Measurements from ENCODE around the gene SEC14L6.

SEC14L6 gene

DNA sequence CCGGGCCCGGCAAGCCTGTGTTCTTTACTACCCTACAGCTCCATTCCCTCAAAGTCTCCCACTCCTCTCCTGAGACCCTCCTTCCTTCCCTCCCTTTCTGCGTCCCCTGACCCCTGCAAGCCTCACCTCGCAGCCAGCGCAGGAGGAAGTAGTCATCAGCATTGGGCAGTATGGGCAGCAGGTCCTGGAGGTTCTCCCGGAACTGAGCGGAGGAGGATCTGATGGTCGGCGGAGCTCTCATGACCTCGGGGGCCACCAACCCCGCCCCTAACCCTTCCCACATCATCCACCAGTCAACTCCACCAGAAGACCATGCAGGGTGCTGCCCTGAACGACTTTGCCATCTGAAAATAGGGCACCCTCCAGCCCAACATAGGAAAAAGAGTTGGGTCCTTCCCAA, 43.0 kb downstream of the SEC14L6 start:
- TF ChIP-seq TAF1 (IDR thresholded peaks at IDR 0.05; ENCODE audit: low read depth, low read length) (no peak), POU2F2 (IDR thresholded peaks at IDR 0.05; ENCODE audit: low read depth, low read length) (no peak), POLR2AphosphoS5 (IDR thresholded peaks at IDR 0.05; ENCODE audit: low read depth, low read length) (no peak), SPI1 (IDR thresholded peaks at IDR 0.05; ENCODE audit: low read depth, low read length) (no peak), POLR2A (IDR thresholded peaks at IDR 0.05; ENCODE audit: low read depth, low read length) (no peak), PAX5 (IDR thresholded peaks at IDR 0.05; ENCODE audit: insufficient read depth, low read length, severe bottlenecking) (no peak)
- DNase-seq (ENCODE audit: insufficient read length, low spot score): no peak
- FAIRE-seq: no peak

DNA sequence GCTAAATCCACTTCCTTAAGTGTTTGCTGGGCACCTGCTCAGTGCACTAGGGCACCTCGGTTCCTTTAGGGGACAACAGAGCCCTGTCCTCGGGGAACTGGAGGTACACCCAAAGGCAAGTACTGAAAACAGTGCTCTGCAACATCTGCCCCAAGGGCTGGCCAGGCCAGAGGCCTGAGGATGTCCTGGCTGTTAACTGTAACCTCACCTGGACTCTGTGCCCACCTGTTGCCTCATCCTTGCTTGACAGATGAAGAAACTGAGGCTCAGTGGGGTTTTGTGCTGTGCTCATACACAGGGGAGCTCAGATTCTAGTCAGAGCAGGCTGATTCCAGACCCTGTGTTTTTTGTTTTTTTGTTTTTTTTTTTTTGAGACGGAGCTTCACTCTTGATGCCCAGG, 43.6 kb downstream of the SEC14L6 start:
- FAIRE-seq (no peak), DNase-seq (ENCODE audit: insufficient read length, low spot score) (no peak)
- TF ChIP-seq SPI1 (IDR thresholded peaks at IDR 0.05; ENCODE audit: low read depth, low read length) (no peak), TAF1 (IDR thresholded peaks at IDR 0.05; ENCODE audit: low read depth, low read length) (no peak), POLR2AphosphoS5 (IDR thresholded peaks at IDR 0.05; ENCODE audit: low read depth, low read length) (no peak), POLR2A (IDR thresholded peaks at IDR 0.05; ENCODE audit: low read depth, low read length) (no peak), PAX5 (IDR thresholded peaks at IDR 0.05; ENCODE audit: insufficient read depth, low read length, severe bottlenecking) (no peak), POU2F2 (IDR thresholded peaks at IDR 0.05; ENCODE audit: low read depth, low read length) (no peak)

DNA sequence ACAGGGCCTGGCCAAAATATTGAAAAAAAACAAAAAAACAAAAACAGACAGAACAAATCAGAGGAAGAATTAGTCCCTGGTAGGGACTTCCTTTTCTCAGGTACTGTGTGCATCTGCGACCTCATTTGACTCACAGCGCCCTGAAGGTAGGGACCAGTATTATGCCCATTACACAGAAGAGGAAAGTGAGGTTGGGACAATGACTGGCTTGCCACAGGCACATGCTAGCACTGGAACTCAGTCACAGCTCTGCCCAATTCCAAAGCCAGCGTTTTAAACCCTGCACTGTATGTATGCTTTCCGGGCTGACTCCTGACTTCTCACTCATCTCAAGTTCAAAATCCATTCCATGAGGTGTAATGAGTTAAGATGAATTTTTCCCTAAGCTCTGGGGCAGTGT, 44.4 kb downstream of the SEC14L6 start:
- DNase-seq (ENCODE audit: insufficient read length, low spot score) (no peak), FAIRE-seq (no peak)
- TF ChIP-seq POLR2A (IDR thresholded peaks at IDR 0.05; ENCODE audit: low read depth, low read length): no peak
- no peak for TF ChIP-seq POLR2AphosphoS5 (IDR thresholded peaks at IDR 0.05; ENCODE audit: low read depth, low read length)
- TF ChIP-seq PAX5 (IDR thresholded peaks at IDR 0.05; ENCODE audit: insufficient read depth, low read length, severe bottlenecking): no peak
- no peak for TF ChIP-seq POU2F2 (IDR thresholded peaks at IDR 0.05; ENCODE audit: low read depth, low read length)
- no peak for TF ChIP-seq SPI1 (IDR thresholded peaks at IDR 0.05; ENCODE audit: low read depth, low read length)
- no peak for TF ChIP-seq TAF1 (IDR thresholded peaks at IDR 0.05; ENCODE audit: low read depth, low read length)

DNA sequence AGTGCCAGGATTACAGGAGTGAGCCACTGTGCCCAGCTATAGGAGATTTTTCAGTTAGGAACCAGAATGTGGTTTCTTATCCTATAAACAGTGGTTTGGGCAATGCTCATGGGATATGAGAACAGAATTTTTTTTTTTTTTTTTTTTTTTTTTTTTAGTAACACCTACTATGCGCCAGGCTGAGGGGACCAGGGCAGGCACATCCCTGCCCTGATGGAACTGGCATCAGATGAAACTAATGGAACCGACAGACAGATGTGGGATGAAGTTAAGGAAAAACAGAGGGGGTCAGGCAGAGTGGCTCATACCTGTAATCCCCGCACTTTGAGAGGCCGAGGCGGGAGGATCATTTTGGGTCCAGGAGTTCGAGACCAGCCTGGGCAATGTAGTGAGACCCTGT, 45.9 kb downstream of the SEC14L6 start:
- FAIRE-seq (no peak), DNase-seq (ENCODE audit: insufficient read length, low spot score) (no peak)
- no peak for TF ChIP-seq POU2F2 (IDR thresholded peaks at IDR 0.05; ENCODE audit: low read depth, low read length)
- no peak for TF ChIP-seq POLR2AphosphoS5 (IDR thresholded peaks at IDR 0.05; ENCODE audit: low read depth, low read length)
- TF ChIP-seq PAX5 (IDR thresholded peaks at IDR 0.05; ENCODE audit: insufficient read depth, low read length, severe bottlenecking): no peak
- no peak for TF ChIP-seq POLR2A (IDR thresholded peaks at IDR 0.05; ENCODE audit: low read depth, low read length)
- TF ChIP-seq TAF1 (IDR thresholded peaks at IDR 0.05; ENCODE audit: low read depth, low read length): no peak
- TF ChIP-seq SPI1 (IDR thresholded peaks at IDR 0.05; ENCODE audit: low read depth, low read length): no peak

DNA sequence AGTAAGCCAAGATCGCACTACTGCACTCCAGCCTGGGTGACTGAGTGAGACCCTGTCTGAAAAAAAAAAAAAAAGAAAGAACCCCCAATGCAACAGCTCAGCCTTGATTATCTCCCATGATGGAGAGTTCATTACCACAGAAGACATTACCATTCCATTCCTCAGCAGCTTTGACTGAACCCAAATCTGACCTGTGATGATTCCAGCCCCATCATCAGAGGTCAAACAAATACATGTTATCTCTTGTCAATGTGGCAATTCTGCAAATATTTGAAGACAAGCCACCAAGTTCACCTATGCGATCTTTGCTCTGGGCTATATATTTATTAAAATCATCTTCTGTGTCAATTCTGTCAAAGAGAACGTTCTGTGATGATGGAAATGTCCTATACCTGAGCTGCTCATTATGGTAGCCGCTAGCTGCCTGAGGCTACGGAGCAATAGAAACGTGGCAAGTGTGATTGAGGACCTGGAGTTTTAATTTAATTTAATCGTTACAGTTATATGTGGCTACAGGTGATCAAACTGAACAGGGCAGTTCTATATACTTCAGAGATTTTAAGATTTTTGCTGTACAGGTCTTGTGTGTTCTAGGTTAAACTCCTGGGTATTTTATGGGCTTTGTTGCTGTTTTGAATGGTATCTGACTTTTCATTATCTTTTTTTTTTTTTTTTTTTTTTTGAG, 48.9 kb downstream of the SEC14L6 start:
- FAIRE-seq (no peak), DNase-seq (ENCODE audit: insufficient read length, low spot score) (no peak)
- no peak for TF ChIP-seq SPI1 (IDR thresholded peaks at IDR 0.05; ENCODE audit: low read depth, low read length)
- TF ChIP-seq POU2F2 (IDR thresholded peaks at IDR 0.05; ENCODE audit: low read depth, low read length): no peak
- no peak for TF ChIP-seq PAX5 (IDR thresholded peaks at IDR 0.05; ENCODE audit: insufficient read depth, low read length, severe bottlenecking)
- TF ChIP-seq POLR2AphosphoS5 (IDR thresholded peaks at IDR 0.05; ENCODE audit: low read depth, low read length): no peak
- no peak for TF ChIP-seq POLR2A (IDR thresholded peaks at IDR 0.05; ENCODE audit: low read depth, low read length)
- no peak for TF ChIP-seq TAF1 (IDR thresholded peaks at IDR 0.05; ENCODE audit: low read depth, low read length)

DNA sequence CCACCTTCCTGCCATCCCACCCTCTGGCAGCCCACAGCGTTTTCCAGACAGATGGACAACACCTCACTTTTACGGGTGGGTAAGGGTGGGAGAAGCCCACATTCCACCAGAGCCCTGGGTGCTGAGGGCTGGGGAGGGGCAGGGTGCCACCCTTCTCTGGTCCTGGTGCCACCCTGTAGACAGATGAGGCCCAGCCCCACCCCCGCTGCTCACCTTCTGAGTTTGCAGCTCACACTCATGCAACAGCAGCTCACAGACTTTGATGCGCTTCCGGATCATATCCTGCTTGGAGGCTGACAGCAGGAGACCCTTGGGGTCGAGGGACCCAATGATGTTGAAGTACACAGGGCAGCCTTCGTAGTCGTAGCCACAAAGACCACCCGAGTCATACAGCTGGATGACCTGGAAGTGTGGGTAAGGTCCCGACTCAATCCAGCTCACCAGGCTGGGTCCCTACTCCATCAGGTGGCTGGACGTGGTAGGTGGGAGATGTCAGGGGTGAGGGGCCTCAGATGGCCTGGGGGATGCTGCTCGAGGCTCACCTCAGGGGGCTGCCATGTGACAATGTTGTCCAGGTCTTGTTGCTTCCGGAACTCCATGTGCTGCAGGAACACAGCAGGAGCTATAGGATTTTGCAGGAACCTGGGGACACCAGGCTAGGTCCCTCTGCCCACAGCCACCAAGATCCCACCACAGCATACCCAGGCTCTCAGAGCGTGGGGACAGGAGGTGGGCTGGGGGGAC, 51.3 kb downstream of the SEC14L6 start:
- TF ChIP-seq PAX5 (IDR thresholded peaks at IDR 0.05; ENCODE audit: insufficient read depth, low read length, severe bottlenecking) (no peak), POLR2A (IDR thresholded peaks at IDR 0.05; ENCODE audit: low read depth, low read length) (no peak), POLR2AphosphoS5 (IDR thresholded peaks at IDR 0.05; ENCODE audit: low read depth, low read length) (no peak), TAF1 (IDR thresholded peaks at IDR 0.05; ENCODE audit: low read depth, low read length) (no peak), POU2F2 (IDR thresholded peaks at IDR 0.05; ENCODE audit: low read depth, low read length) (no peak)
- DNase-seq (ENCODE audit: insufficient read length, low spot score) (no peak), FAIRE-seq (no peak)

DNA sequence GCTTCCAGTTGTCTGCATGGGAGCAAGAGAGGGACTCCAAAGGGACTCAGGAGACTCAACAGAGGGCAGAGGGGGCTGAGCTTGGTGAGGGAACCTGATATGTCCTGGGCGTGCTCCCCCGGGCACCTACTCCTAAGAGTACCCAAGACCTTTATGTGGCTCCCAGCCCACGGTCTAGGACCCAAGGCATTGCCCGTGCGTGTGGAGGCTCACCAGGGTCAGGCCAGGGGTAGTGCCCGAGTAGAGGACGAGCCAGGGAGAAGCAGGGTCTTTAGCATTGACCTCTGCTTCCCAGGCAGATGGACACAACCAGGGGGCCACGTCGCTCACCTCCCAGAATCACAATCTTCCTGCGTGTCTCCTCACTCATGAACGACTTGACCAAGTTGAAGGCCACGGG, 54.4 kb downstream of the SEC14L6 start:
- DNase-seq (ENCODE audit: insufficient read length, low spot score) (no peak), FAIRE-seq (no peak)
- TF ChIP-seq POLR2A (IDR thresholded peaks at IDR 0.05; ENCODE audit: low read depth, low read length) (no peak), PAX5 (IDR thresholded peaks at IDR 0.05; ENCODE audit: insufficient read depth, low read length, severe bottlenecking) (no peak), POU2F2 (IDR thresholded peaks at IDR 0.05; ENCODE audit: low read depth, low read length) (no peak), TAF1 (IDR thresholded peaks at IDR 0.05; ENCODE audit: low read depth, low read length) (no peak), POLR2AphosphoS5 (IDR thresholded peaks at IDR 0.05; ENCODE audit: low read depth, low read length) (no peak), SPI1 (IDR thresholded peaks at IDR 0.05; ENCODE audit: low read depth, low read length) (no peak)

DNA sequence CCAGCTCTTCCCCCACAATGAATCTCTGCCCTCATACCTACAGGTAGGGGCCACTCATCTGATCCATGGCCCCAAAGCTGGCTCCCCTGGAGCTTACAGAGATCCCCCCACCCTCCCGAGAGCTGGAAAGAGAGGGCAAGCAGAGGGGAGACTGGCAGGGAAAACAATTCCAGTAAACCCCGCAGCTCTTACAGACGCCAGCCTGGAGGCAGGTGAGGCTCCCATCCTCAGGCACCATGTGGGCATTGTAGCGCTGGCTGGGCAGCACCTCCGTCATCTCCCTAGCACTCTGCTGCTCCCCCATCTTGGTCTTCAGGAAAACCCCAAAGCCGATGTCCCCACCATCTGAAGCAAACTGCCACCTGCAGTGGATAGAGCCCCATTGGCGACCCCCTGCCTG, 55.2 kb downstream of the SEC14L6 start:
- DNase-seq (ENCODE audit: insufficient read length, low spot score) (no peak), FAIRE-seq (no peak)
- TF ChIP-seq POLR2AphosphoS5 (IDR thresholded peaks at IDR 0.05; ENCODE audit: low read depth, low read length) (no peak), PAX5 (IDR thresholded peaks at IDR 0.05; ENCODE audit: insufficient read depth, low read length, severe bottlenecking) (no peak), POU2F2 (IDR thresholded peaks at IDR 0.05; ENCODE audit: low read depth, low read length) (no peak), SPI1 (IDR thresholded peaks at IDR 0.05; ENCODE audit: low read depth, low read length) (no peak), POLR2A (IDR thresholded peaks at IDR 0.05; ENCODE audit: low read depth, low read length) (no peak), TAF1 (IDR thresholded peaks at IDR 0.05; ENCODE audit: low read depth, low read length) (no peak)

DNA sequence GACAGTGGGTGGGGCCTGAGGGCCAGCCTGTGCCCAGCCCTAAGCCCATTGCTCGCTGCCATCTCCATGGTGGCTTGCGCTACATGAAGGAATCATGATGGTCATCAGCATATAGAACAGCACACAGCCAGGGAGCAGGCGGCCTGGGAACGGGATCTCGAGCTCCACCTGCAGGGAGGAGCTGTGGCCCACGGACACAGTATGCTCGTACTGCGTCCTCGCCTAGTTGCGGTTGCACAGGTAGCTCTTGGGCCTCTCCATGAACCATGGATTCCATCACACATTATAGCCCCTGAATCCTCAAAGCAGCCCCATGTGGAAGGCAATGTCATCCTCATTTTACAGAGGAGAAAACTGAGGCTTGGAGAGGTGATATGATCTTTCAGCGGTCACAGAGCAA, 56.1 kb downstream of the SEC14L6 start:
- no peak for FAIRE-seq
- no peak for DNase-seq (ENCODE audit: insufficient read length, low spot score)
- TF ChIP-seq SPI1 (IDR thresholded peaks at IDR 0.05; ENCODE audit: low read depth, low read length) (no peak), POU2F2 (IDR thresholded peaks at IDR 0.05; ENCODE audit: low read depth, low read length) (no peak), POLR2AphosphoS5 (IDR thresholded peaks at IDR 0.05; ENCODE audit: low read depth, low read length) (no peak), TAF1 (IDR thresholded peaks at IDR 0.05; ENCODE audit: low read depth, low read length) (no peak), PAX5 (IDR thresholded peaks at IDR 0.05; ENCODE audit: insufficient read depth, low read length, severe bottlenecking) (no peak), POLR2A (IDR thresholded peaks at IDR 0.05; ENCODE audit: low read depth, low read length) (no peak)
